Mesothelial cell of epicardium (in vitro differentiated cells): ENCODE results near the gene SND1. TPM values are rescaled to one million over a fixed set of nuclear protein-coding genes. Genes with fewer than 3 reads are reported as not detected.

Experiments used
- DNase-seq, 2 experiments: peaks; one replicate each; pipeline ENCODE4 v3.0.0; 2021; ENCODE audit warnings: low spot score in 2 of 2; ENCODE audit not compliant: unreplicated experiment in 2 of 2
- H3K27ac Mint-ChIP-seq: 2 replicates; pipeline ENCODE4 v1.8.0; 2021; ENCODE audit warnings: mixed read lengths
- H3K27me3 Mint-ChIP-seq: 2 replicates; pipeline ENCODE4 v1.8.0; 2021; ENCODE audit warnings: low read depth, mixed read lengths
- H3K36me3 Mint-ChIP-seq: 2 replicates; pipeline ENCODE4 v1.8.0; 2021; ENCODE audit warnings: mixed read lengths
- H3K4me1 Mint-ChIP-seq: 2 replicates; pipeline ENCODE4 v1.8.0; 2021; ENCODE audit warnings: mixed read lengths
- H3K4me3 Mint-ChIP-seq: 2 replicates; pipeline ENCODE4 v1.8.0; 2021; ENCODE audit warnings: mild to moderate bottlenecking, moderate library complexity, mixed read lengths
- H3K9me3 Mint-ChIP-seq: 2 replicates; pipeline ENCODE4 v1.8.0; 2021; ENCODE audit warnings: mixed read lengths
- CTCF ChIP-seq: fragments of 200-600 bp; sonication (generic); IDR thresholded peaks from one replicate; pipeline ENCODE4 v1.5.0; 2021; ENCODE audit warnings: antibody characterized with exemption; ENCODE audit not compliant: unreplicated experiment
- total RNA-seq: library from RNA; stranded (reverse); gene quantifications from 3 replicates; pipeline ENCODE4 v1.2.1, GENCODE V29; 2021

Gene SND1
- total RNA-seq, 1 donor from 2014 or later, result 211 TPM

- peaks cover 7% of the 10 kb centered on the region for H3K9me3 Mint-ChIP-seq
- no peak overlapping the region for H3K27ac Mint-ChIP-seq
- no peak for TF ChIP-seq CTCF
- no peaks in the 10 kb centered on the region for H3K27me3 Mint-ChIP-seq
- H3K4me3 Mint-ChIP-seq, result no peak overlapping the region
- H3K36me3 Mint-ChIP-seq, result peaks cover 10% of the 10 kb centered on the region
- DNase-seq, result no peak
- H3K4me1 Mint-ChIP-seq, result no peaks in the 10 kb centered on the region
Measured at GRCh38 chr7:128066395-128066794, 414.4 kb downstream of the SND1 start.

GRCh38 chr7:128066858-128067257 lies 414.9 kb downstream of the SND1 start:
- no peak overlapping the region for H3K27ac Mint-ChIP-seq
- H3K36me3 Mint-ChIP-seq, result peaks cover 12% of the 10 kb centered on the region
- H3K4me1 Mint-ChIP-seq, result no peaks in the 10 kb centered on the region
- peaks cover 7% of the 10 kb centered on the region for H3K9me3 Mint-ChIP-seq
- TF ChIP-seq CTCF, result no peak
- DNase-seq, result no peak
- no peaks in the 10 kb centered on the region for H3K27me3 Mint-ChIP-seq
- H3K4me3 Mint-ChIP-seq, result no peak overlapping the region

- Mint-ChIP-seq H3K27ac (no peak overlapping the region), H3K4me3 (no peak overlapping the region), H3K4me1 (no peaks in the 10 kb centered on the region), H3K36me3 (peaks cover 12% of the 10 kb centered on the region), H3K27me3 (no peaks in the 10 kb centered on the region), H3K9me3 (peaks cover 7% of the 10 kb centered on the region)
- TF ChIP-seq CTCF, result no peak
- no peak for DNase-seq
Measured at GRCh38 chr7:128067983-128068382, 416.0 kb downstream of the SND1 start.

- no peak overlapping the region for H3K27ac Mint-ChIP-seq
- peaks cover 7% of the 10 kb centered on the region for H3K9me3 Mint-ChIP-seq
- no peaks in the 10 kb centered on the region for H3K27me3 Mint-ChIP-seq
- no peak overlapping the region for H3K4me3 Mint-ChIP-seq
- H3K36me3 Mint-ChIP-seq, result peaks cover 12% of the 10 kb centered on the region
- DNase-seq, result no peak
- no peaks in the 10 kb centered on the region for H3K4me1 Mint-ChIP-seq
- no peak for TF ChIP-seq CTCF
Measured at GRCh38 chr7:128068785-128069184, 416.8 kb downstream of the SND1 start.

GRCh38 chr7:128069373-128070364 lies 417.7 kb downstream of the SND1 start:
- H3K9me3 Mint-ChIP-seq, result peaks cover 7% of the 10 kb centered on the region
- H3K4me1 Mint-ChIP-seq, result no peaks in the 10 kb centered on the region
- no peak for DNase-seq
- no peak overlapping the region for H3K4me3 Mint-ChIP-seq
- no peak overlapping the region for H3K27ac Mint-ChIP-seq
- H3K27me3 Mint-ChIP-seq, result no peaks in the 10 kb centered on the region
- TF ChIP-seq CTCF, result no peak
- H3K36me3 Mint-ChIP-seq, result peaks cover 12% of the 10 kb centered on the region
